SW 1271 (cell line): Measurements from ENCODE around the gene PLEKHM2.
A peak's percentile ranks its signal among the peaks of the same experiment; 100 is the strongest.

Experiments used
- DNase-seq, 2 experiments: peaks; one replicate each; lab custom pipeline; 2025; lab: John Stamatoyannopoulos, UW

PLEKHM2 gene

DNA sequence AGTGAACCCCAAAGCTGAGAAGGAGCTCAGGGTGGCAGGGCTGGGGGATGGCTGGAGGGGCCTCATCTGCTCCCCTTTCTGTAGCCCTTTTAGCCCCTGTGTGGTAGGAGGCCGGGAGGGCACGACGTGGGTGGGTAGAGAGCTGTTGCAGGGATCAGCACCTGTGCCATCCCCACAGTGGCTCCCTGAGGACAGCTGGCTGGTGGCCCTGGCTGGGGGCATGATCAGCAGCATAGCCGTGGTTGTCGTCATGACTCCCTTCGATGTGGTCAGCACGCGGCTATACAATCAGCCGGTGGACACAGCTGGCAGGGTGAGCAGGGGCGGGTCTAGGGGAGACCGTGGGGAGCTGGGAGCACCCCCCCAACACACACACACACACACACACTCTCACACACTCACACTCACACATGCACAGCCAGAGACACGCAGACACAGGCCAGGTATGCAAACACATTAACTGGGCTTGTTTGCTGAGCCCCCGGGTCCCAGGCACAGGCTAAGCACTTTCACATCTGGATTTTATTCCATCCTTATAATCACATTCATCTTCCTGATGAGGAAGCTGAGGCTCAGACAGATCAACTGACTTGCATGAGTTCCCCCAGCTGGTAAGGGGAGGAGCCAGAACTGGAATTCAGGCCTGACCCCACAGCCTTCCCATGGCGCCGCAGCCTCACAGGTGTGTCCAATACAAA lies 54.4 kb downstream of the PLEKHM2 start:
- no peak for DNase-seq

DNA sequence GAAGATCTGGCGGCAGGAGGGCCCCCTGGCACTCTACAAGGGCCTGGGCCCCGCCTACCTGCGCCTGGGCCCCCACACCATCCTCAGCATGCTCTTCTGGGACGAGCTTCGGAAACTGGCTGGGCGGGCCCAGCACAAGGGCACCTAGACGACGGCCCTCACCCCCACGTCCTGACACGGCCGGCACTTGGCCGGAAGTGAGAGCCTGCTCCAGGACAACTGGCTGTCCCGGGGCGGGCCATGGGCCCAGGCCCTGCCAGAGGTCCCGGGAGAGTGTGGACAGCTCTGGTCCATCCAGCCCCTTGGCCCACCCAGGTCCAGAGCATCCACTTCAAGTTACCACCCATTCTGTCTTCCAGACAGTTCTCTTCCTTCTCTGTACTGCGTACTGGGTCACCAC lies 55.1 kb downstream of the PLEKHM2 start:
- DNase-seq = no peak

DNA sequence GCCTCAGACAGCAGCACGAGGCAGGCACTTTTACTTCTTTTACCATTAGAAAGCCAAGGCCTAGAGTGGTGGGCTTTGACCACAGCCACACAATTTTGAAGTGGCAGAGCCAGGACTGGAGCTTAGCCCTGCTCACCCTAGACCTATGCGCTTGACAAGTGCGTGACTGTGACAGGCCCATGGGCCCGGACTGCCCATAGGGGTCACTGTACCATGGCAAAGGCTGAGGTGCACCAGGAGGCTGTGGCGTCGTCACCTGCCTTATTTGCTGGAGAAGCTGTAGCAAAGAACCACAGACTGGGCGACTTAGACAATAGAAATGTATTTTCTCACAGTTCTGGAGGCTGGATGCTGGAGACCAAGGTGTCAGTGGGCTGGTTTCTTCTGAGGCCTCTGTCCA lies 55.6 kb downstream of the PLEKHM2 start:
- no peak for DNase-seq

DNA sequence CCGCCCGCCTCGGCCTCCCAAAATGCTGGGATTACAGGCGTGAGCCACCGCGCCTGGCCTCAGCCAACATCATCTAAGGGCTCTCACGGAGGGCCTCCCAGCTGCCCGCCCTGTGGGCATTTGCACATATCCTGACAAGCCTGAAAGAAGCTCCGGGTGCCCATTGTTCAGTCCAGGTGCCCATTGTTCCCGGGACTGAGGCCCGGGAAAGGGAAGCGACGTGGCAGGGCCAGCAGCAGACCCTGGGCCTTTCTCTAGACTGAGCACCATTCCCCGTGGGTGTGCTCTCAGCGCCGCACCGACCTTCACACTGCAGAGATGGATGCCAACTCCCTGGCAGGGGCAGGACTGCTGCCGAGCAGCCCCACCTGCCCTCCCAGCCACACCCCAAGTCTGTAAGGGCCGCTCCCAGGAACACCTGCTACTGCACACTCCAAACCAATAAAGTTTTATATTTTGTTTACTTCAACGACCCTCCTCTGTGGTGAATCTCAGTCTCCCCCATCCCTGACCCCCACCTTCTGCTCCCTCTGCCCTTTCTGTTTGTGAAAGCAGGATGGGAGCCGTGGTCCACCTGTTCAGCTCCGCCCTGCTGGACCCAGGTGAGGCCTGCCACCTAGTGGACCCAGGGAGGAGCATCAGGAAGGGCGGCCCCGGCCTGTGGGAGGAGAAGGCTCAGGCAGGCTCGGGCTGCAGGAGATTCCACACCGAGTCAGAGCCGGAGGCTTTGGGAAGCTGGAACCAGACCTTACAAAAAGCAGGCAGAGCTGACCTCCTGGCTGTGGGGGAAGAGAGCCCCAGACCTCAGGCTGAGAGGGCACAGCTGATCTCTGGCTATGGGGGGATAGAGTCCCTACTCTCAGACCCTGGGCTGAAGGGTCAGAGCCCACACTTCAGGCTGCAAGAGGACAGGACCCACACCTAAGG lies 57.1 kb downstream of the PLEKHM2 start:
- DNase-seq = peak in 1 of 2 experiments; percentile 51

DNA sequence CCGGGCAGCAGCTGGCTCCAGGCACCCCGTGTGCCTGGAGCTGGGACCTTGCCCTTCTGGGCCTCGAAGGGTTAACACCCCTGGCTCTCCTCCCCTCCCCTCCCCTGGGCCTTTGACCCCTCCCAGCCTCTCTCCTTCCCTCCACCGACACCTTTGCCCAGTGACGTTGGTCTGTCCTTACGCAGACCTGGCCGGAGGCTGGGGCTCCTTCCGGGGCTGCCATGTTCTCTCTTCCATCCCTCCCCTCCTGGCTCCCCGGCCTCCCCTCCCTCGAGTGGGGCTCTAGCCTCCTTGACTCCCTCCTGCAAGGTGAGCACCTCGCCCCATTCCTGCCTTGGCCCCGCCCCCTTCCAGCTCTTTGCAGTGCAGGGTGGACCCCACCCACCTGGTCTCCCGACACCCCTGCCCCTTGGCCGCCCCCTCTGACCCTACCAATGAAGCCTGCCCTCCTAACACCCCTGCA lies 58.2 kb downstream of the PLEKHM2 start, which contains the start of gene TMEM82:
TMEM82 (plus strand) TSS at position 161 of the 463 bp plus-strand sequence; CDS start at position 222, 61 bp downstream.
- no peak for DNase-seq

DNA sequence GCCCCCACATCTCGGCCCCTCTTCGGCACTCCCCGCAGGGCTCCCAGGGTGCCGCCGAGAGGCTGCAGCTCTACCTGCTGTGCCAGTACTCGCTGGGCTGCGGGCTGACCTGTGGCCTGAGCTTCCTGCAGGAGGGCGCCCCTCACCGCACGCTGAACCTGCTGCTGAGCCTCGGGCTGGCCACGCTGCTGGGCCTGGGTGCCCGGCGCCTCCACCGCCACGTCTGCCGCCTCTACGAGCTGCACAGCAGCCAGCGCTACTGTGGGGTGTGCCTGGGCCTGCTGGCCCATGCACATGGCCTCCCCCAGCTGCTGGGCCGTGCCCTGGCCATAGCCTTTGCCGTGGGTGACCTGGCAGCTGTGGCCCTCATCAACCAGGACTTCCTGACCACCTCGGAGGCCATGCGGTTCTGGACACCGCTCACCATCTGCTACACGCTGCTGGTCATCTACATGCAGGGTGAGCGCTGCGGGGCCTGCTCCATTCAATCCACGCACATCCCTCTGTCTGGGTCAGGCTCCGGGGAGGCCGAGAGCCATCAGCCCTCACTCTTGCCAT lies 60.1 kb downstream of the PLEKHM2 start:
- DNase-seq = no peak

DNA sequence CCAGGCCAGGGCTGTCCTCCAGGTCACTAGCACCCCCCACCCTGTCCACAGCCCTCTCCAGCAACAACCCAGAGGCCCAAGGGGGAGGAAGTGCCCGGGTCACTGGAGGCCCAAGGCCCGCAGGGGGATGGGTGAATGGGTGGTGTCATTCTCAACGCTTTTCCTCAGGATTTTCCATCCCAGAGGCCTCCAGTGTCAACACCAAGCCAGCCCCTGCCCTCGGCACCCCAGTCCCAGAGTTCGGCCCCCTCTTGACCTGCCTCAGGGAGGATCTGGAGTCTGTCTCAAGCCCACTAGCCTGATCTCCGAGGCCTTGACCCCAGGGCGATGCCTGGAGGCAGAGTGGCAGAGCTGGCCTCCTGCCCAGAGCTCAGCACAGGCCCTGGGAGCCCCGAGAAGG lies 63.3 kb downstream of the PLEKHM2 start:
- no peak for DNase-seq

DNA sequence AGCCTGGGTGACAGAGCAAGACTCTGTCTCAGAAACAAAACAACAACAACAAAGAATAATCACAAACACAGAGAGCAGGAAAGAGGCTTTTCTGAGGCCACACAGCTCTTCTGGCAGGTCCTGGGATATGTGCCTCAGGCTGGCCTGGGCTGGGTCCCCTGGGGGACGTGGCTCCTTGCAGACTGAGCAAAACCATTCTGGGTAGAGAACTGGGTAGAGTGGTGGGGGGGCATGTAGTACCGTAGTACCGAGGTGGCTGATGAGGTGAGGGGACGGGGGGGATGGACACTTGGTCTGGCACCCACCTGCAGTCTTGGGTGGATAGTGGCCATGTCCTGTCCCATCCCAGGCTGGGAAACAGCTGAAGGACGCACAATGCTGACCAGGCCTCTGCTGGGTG lies 64.1 kb downstream of the PLEKHM2 start:
- no peak for DNase-seq

DNA sequence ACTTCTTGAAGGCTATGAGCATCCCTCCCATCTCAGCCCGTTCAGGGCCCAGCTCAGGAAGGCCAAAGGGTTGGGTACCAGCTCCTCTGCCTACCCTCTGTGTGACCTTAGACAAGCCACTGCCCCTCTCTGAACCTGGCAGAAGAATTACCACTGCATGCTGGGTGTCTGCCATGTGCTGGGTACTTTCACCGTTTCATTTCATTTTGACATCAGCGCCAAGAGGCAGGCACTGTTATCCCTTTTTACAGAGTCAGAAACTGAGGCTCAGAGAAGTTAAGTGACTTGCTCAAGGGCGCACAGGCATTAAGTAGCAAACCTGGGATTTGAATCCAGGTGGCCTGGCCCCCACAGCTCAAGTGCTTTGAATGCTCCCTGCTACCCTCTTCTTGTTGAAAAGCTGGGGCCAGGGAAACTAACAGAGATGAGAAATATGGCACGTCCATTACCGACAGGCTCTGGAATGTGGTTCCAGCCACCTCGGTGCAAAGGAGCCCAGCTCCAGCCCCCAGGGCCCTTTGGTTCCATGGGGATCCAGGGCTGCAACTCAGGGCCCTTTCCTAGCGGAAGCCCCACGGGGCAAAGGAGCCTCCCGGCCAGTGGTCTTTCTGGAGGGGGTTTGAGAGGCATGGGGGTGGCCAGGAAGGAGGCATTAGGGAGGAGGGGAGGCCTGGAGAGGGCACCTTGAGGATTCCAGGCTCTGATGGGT lies 64.7 kb downstream of the PLEKHM2 start:
- no peak for DNase-seq

DNA sequence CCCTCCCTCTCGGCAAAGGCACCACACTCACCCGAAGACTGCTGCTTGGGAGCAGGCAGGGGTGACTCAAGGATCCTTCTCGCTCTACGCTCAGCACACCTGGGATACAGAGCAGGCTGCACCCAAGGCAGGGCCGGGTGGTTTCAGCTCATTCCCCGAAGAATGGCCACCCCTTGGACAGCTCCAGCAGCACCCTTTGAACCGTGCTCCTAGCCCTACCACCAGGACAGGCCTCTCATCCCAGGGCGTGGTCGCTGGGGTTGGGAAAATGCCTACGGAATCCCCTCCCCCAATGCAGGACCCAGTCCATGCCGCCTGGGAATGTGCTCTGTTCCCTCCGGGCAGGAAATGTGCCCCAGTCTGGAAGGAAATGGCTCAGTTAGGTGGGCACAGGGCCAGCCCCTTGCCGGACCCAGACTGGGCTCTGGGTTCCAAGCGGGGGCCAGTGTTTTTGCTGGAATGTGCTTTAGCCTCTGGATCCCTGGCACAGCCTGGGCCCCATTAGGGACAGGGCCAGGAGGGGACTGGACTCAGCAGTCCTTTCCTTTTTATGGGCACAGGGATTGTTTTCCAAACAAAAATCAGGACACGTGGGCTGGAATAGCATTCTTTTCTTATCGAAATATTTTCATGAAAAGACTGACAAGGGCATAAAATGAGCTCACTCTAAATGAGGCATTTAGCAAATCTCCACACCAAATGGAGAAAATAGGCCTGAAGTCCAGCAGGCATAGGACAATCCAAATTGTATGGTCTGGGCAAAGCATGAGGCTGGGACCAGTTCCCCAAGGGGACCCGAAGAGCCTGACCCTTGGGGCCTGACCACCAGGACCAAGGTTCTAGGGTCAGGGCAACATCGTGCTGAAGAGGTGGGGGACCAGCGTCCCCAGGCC lies 65.5 kb downstream of the PLEKHM2 start:
- no peak for DNase-seq

DNA sequence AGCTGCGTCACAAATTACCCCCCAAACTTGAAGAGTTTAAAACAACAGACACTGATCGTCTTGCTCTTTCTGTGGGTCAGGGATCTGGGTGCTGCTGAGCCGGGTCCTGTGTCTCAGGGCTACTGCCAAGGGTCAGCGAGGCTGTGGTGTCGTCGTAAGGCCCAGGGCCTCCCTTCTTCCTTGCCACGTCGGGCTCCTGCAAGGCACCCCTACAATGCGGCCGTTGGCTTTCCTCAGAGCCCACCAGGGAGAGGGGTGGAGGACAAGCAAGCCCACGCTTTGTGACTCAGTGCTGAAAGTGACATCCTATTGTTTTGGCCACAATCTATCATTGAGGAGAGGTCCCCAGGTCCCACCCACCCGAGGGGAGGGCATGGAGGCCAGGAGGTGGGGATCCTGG lies 66.8 kb downstream of the PLEKHM2 start:
- DNase-seq = no peak

DNA sequence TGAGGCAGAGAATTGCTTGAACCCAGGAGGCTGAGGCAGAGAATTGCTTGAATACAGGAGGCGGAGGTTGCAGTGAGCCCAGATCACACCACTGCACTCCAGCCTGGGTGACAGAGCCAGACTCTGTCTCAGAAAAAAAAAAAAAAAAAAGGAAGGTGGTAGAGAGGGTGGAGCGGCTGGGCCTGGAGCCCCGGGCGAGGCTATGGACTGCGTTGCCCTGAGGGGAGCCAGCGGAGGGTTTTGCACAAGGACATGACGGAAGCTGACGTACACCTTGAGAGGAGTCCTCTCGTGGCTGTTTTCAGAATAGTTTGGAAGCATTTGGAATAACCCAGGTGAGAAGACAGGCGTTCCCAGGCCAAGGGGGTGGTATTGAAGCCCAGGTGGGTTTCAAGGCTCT lies 67.6 kb downstream of the PLEKHM2 start:
- no peak for DNase-seq

DNA sequence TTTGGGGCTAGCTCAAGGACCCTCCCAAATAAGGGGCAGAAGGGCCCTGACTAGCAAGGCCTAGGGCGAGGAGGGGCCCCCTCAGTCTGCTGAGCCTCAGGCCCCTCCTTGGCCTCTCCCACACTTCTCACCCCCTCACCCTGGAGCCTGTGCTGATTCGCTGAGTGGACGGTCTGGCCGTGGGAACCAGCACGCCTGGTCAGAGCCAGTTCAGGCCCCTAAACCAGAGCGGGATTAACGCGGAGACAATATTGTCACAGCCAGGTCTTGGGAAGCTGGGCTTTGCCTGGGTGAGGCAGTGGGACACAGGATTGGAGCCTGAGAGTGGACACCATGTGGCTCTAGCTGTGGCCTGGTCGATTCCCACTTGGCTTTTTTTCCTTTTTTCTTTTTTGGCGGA lies 69.7 kb downstream of the PLEKHM2 start:
- DNase-seq = no peak

DNA sequence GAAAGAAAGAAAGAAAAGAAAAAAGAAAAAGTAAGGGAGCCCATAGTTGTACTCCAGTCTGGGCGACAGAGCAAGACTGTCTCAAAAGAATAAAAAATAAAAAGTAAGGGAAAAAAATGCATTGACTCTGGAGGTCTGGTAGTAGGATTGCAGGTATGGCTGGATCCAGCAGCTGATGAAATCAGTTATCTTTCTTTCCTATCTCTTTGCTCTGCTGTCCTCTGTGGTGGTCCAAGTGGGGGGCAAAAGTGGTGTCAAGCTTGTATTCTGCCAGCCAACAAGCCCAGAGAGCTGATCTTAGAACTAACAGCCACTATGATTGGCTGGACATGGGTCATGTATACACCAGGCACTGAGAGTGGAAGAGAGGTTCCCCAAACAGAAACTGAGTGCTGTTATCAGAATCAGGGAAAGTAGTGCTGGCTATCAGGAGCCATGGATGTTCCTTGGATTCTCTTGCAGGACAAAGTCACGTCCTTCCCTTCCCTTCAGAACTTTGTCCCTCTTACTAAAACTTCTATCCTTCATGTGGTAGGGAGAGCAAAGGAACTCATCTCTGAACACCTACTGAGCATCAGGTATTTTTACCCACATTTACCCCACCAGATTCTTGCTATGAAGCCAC lies 71.0 kb downstream of the PLEKHM2 start:
- no peak for DNase-seq

DNA sequence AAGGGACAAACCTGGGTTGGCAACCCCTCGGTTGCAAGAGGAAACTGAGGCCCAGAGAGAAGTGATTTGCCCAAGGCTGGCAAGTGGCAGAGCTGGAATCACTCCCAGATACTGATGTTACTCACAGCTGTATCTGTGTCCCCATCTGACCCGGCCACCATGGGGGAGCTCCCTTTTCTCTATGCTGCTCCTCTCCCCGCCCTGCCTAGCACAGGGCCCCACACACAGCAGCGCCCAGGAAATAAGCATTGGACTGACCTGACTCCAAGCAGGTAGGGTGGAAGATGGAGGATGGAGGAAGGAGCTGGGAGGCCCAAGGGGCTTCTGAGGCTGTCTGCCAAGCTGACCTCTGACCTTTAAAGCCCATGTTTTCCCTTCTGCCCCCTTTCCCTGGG lies 71.5 kb downstream of the PLEKHM2 start:
- no peak for DNase-seq

DNA sequence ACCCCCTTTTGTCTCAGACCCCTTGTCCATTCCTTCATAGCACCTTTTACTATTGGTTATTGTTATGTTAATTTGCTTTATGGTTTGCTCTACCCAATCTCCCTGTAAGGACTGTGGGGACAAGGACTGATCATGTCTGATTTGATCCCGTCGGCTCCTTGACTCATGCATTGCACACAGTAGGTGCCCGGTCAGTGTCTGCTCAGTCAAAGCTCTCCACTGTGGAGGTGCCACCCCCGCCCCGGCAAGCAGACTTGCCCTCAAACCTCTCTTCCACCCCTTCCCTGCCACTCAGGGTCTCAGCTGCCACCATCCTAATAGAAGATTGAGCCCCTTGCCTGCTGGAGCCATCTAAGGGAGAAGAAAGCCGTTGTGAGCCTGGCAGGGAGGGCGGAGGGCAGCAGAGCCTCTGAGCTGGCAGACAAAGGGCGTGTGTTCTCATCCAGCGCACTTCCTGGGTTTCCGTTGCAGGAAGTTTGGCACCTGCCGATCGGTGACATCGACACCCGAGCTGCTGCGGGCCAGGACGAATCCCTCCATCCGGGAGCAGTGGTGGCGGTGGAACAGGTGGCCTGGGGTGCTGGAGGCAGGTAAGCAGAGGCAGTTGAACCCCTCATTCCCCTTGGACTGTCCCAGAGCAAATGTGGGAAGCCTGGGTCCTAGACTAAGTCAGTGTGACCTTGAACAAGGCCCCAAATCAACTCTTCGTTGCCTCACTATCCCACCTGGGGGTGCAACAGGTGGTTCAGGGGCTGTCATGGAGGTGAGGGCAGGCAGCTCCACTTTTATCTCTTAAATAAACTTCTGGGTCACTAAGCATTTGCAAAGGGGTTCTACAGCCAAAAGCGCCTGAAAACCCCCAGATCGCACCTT lies 72.3 kb downstream of the PLEKHM2 start:
- DNase-seq = no peak

DNA sequence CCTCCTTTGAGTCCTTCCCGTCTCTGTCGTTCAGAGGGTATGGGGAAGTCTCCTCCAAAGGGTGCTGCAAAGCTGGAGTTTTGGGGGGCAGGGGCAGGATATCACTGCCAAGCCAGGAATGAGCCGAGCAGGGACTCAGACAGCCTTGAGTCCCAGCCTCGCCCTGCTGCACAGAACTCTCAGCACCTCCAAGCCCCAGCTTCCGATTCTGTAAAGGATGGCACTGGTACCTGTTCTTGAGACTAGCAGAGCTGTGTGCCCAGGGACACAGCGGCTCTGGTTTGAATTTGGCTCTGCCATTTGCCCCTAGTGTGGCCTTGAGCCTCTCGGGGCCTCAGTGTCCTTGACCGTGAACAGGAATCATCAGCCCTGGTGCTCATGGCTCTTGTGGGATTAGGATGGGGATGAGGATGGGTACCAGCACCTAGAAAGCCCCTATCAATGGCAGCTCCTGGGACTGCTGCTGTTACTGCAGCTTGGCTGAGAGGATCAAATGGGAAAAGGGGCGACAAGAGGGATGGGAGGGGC lies 73.0 kb downstream of the PLEKHM2 start:
- DNase-seq = no peak

DNA sequence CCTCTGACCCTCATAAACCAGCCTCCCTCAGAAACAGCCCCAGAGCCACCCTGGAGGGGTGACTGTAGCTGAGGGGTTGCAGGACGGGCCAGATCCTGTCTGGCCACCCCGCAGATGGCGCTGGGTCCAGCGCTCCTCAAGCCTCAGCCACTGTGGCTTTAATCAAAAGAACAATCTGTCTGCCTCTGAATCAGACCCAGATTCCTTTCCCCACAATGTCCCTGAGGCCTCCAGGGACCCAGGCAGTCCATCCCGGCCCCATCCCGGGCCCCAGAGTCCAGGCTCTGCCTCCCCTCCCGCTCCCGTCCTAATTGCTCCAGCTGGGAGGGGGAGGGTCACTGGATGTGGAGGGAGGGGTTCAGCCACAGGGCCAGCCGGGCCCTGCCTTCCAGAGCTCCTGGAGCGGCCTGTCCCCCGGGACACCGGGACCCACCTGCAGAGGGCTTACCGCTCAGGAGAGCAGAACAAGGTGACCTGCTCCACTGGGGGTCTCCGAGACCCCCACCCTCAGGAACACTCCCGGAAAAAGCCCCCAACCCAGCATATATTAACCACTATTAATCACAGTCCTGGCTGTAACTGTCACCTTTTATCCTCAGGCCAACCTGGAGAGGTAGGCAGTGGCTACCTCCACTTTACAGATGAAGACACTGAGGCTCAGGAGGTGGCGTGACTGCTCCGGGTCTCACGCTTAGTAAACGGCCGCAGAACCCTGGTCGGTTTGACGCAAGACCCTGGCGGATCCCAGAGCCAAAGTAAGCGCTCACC lies 73.6 kb downstream of the PLEKHM2 start:
- no peak for DNase-seq
